Glomerular visceral epithelial cell (primary cell): Measurements from ENCODE around the gene SLC39A10.

Experiments used
- DNase-seq: peaks from one replicate; pipeline ENCODE4 v3.0.0-alpha.2; 2016; ENCODE audit errors: extremely low spot score

The SLC39A10 gene

GRCh38 chr2:195721042-195721441 is 64.0 kb downstream of the SLC39A10 start:
- DNase-seq, result no peak

GRCh38 chr2:195722075-195722474 is 65.0 kb downstream of the SLC39A10 start:
- no peak for DNase-seq

GRCh38 chr2:195727106-195727505 is 70.1 kb downstream of the SLC39A10 start:
- no peak for DNase-seq

- no peak for DNase-seq
These were observed 73.9 kb downstream of the SLC39A10 start for GRCh38 chr2:195730912-195731311.

- DNase-seq, result no peak
These were observed 75.5 kb downstream of the SLC39A10 start for GRCh38 chr2:195732574-195732973.

- DNase-seq, result no peak
These were observed 76.8 kb downstream of the SLC39A10 start for GRCh38 chr2:195733831-195734230.

- DNase-seq, result no peak
These were observed 77.4 kb downstream of the SLC39A10 start for GRCh38 chr2:195734395-195734794.

GRCh38 chr2:195734931-195735330 is 77.9 kb downstream of the SLC39A10 start:
- no peak for DNase-seq

GRCh38 chr2:195735347-195735746 is 78.3 kb downstream of the SLC39A10 start:
- no peak for DNase-seq

- no peak for DNase-seq
These were observed 80.7 kb downstream of the SLC39A10 start for GRCh38 chr2:195737511-195738325.

GRCh38 chr2:195741191-195741590 is 84.2 kb downstream of the SLC39A10 start:
- no peak for DNase-seq

- DNase-seq, result no peak
These were observed 99.4 kb downstream of the SLC39A10 start for GRCh38 chr2:195756218-195756942.

- DNase-seq, result no peak
These were observed 101.8 kb downstream of the SLC39A10 start for GRCh38 chr2:195758846-195759245.

- DNase-seq, result no peak
These were observed 102.9 kb downstream of the SLC39A10 start for GRCh38 chr2:195759877-195760276.

GRCh38 chr2:195763866-195764265 is 106.8 kb downstream of the SLC39A10 start:
- DNase-seq, result no peak

GRCh38 chr2:195766691-195767090 is 109.7 kb downstream of the SLC39A10 start:
- DNase-seq, result no peak

- no peak for DNase-seq
These were observed 111.4 kb downstream of the SLC39A10 start for GRCh38 chr2:195768431-195768830.

GRCh38 chr2:195769975-195770374 is 112.9 kb downstream of the SLC39A10 start:
- DNase-seq, result no peak

GRCh38 chr2:195779491-195779890 is 122.5 kb downstream of the SLC39A10 start:
- DNase-seq, result no peak

- no peak for DNase-seq
These were observed 125.1 kb downstream of the SLC39A10 start for GRCh38 chr2:195782156-195782555.
